Measurements from ENCODE around the gene CAPS. TPM values are rescaled to one million over a fixed set of nuclear protein-coding genes. Genes with fewer than 3 reads are reported as not detected.

Gene CAPS
- total RNA-seq, 1 donor from 2014 or later, result 9.3 TPM

- TF ChIP-seq CTCF (IDR thresholded peaks at IDR 0.05; ENCODE audit: unreplicated experiment), result no peak
- DNase-seq (ENCODE audit: low spot score), result no peak
- H3K36me3 Mint-ChIP-seq (ENCODE audit: low read depth, unreplicated experiment), result no peaks in the 10 kb centered on the region
- no peaks in the 10 kb centered on the region for H3K9me3 Mint-ChIP-seq (ENCODE audit: unreplicated experiment)
- H3K27ac Mint-ChIP-seq (ENCODE audit: unreplicated experiment), result no peak overlapping the region
- peaks cover 5% of the 10 kb centered on the region for H3K4me1 Mint-ChIP-seq (ENCODE audit: unreplicated experiment)
- H3K4me3 Mint-ChIP-seq (ENCODE audit: unreplicated experiment), result no peak overlapping the region
- H3K27me3 Mint-ChIP-seq (ENCODE audit: unreplicated experiment), result peaks cover 9% of the 10 kb centered on the region
Observed at GRCh38 chr19:5907241-5907640, 6.8 kb upstream of the CAPS start.

GRCh38 chr19:5908773-5909442, 5.1 kb upstream of the CAPS start:
- DNase-seq (ENCODE audit: low spot score), result no peak
- Mint-ChIP-seq H3K27me3 (ENCODE audit: unreplicated experiment) (peaks cover 4% of the 10 kb centered on the region), H3K27ac (ENCODE audit: unreplicated experiment) (no peak overlapping the region), H3K36me3 (ENCODE audit: low read depth, unreplicated experiment) (no peaks in the 10 kb centered on the region), H3K4me3 (ENCODE audit: unreplicated experiment) (no peak overlapping the region), H3K4me1 (ENCODE audit: unreplicated experiment) (no peaks in the 10 kb centered on the region), H3K9me3 (ENCODE audit: unreplicated experiment) (no peaks in the 10 kb centered on the region)
- no peak for TF ChIP-seq CTCF (IDR thresholded peaks at IDR 0.05; ENCODE audit: unreplicated experiment)

GRCh38 chr19:5910638-5910907, 3.5 kb upstream of the CAPS start:
- Mint-ChIP-seq H3K27me3 (ENCODE audit: unreplicated experiment) (peaks cover 2% of the 10 kb centered on the region), H3K9me3 (ENCODE audit: unreplicated experiment) (no peaks in the 10 kb centered on the region), H3K4me1 (ENCODE audit: unreplicated experiment) (no peaks in the 10 kb centered on the region), H3K27ac (ENCODE audit: unreplicated experiment) (no peak overlapping the region), H3K4me3 (ENCODE audit: unreplicated experiment) (no peak overlapping the region), H3K36me3 (ENCODE audit: low read depth, unreplicated experiment) (no peaks in the 10 kb centered on the region)
- no peak for TF ChIP-seq CTCF (IDR thresholded peaks at IDR 0.05; ENCODE audit: unreplicated experiment)
- DNase-seq (ENCODE audit: low spot score), result no peak

GRCh38 chr19:5911366-5911765, 2.7 kb upstream of the CAPS start:
- no peak overlapping the region for H3K27ac Mint-ChIP-seq (ENCODE audit: unreplicated experiment)
- no peaks in the 10 kb centered on the region for H3K9me3 Mint-ChIP-seq (ENCODE audit: unreplicated experiment)
- no peak overlapping the region for H3K4me3 Mint-ChIP-seq (ENCODE audit: unreplicated experiment)
- H3K27me3 Mint-ChIP-seq (ENCODE audit: unreplicated experiment), result peaks cover 5% of the 10 kb centered on the region
- no peaks in the 10 kb centered on the region for H3K36me3 Mint-ChIP-seq (ENCODE audit: low read depth, unreplicated experiment)
- no peak for DNase-seq (ENCODE audit: low spot score)
- no peaks in the 10 kb centered on the region for H3K4me1 Mint-ChIP-seq (ENCODE audit: unreplicated experiment)
- TF ChIP-seq CTCF (IDR thresholded peaks at IDR 0.05; ENCODE audit: unreplicated experiment), result no peak

GRCh38 chr19:5914358-5914774, 312 bp downstream of the CAPS start:
- Mint-ChIP-seq H3K27ac (ENCODE audit: unreplicated experiment) (no peak overlapping the region), H3K9me3 (ENCODE audit: unreplicated experiment) (no peaks in the 10 kb centered on the region), H3K27me3 (ENCODE audit: unreplicated experiment) (peaks cover 10% of the 10 kb centered on the region), H3K4me3 (ENCODE audit: unreplicated experiment) (no peak overlapping the region), H3K4me1 (ENCODE audit: unreplicated experiment) (no peaks in the 10 kb centered on the region), H3K36me3 (ENCODE audit: low read depth, unreplicated experiment) (peaks cover 4% of the 10 kb centered on the region)
- TF ChIP-seq CTCF (IDR thresholded peaks at IDR 0.05; ENCODE audit: unreplicated experiment), result no peak
- DNase-seq (ENCODE audit: low spot score), result no peak

Data from endothelial cell (in vitro differentiated cells).